Endothelial cell of umbilical vein (primary cell): ENCODE data around the gene SYTL3. TPM values are rescaled to one million over a fixed set of nuclear protein-coding genes. Genes with fewer than 3 reads are reported as not detected.

Source experiments
- BruUV-seq: library from RNA; stranded (reverse); fragments of 400-500 nt; replicated peaks from 2 replicates; lab custom pipeline; 2021; lab: Mats Ljungman, UMichigan
- CTCF ChIA-PET: fragments of 300-600, 350-600 bp; sonication (Branson Sonifier 250); formaldehyde crosslinking; loops from one replicate; lab custom pipeline; 2021; ENCODE audit warnings: antibody characterized with exemption, inconsistent platforms; lab: Charles Lee
- POLR2A ChIA-PET: fragments of 300-600, 350-600 bp; sonication (Branson Sonifier 250); formaldehyde crosslinking; loops from one replicate; lab custom pipeline; 2021; ENCODE audit warnings: antibody characterized with exemption, inconsistent platforms; lab: Charles Lee
- DNase-seq: peaks from one replicate; pipeline ENCODE4 v3.0.0-alpha.2; 2011; ENCODE audit warnings: low read depth, low spot score
- FAIRE-seq: peaks from 2 replicates; lab custom pipeline; 2011; peaks lifted over from hg19 to GRCh38; lab: Jason Lieb, UNC
- H2AFZ ChIP-seq: 2 replicates; pipeline ENCODE4 v1.6.0; 2012; ENCODE audit warnings: low read depth, low read length, control low read depth, inconsistent platforms
- H3K27ac ChIP-seq: 2 replicates; pipeline ENCODE4 v1.5.1; 2011; ENCODE audit warnings: low read depth, mild to moderate bottlenecking, control low read depth, low read length, moderate library complexity; ENCODE audit not compliant: insufficient read depth
- H3K27me3 ChIP-seq, 2 experiments: 2 replicates each; pipeline versions ENCODE4 v1.6.0 to v1.6.1; 2011; ENCODE audit warnings: low read length in 2 of 2, mixed read lengths in 1 of 2; ENCODE audit not compliant: control insufficient read depth in 2 of 2, insufficient read depth in 2 of 2
- H3K36me3 ChIP-seq, 2 experiments: 2 replicates in 1 of 2; 3 replicates in 1 of 2; pipeline ENCODE4 v1.5.1; 2011; ENCODE audit warnings: low read length in 2 of 2, mild to moderate bottlenecking in 1 of 2, moderate library complexity in 1 of 2; ENCODE audit not compliant: control insufficient read depth in 2 of 2, insufficient read depth in 2 of 2; ENCODE audit errors: extremely low read depth in 1 of 2
- H3K4me1 ChIP-seq: 3 replicates; pipeline ENCODE4 v1.5.1; 2011; ENCODE audit warnings: mild to moderate bottlenecking, low read length; ENCODE audit not compliant: control insufficient read depth, insufficient read depth; ENCODE audit errors: extremely low read depth
- H3K4me2 ChIP-seq: 2 replicates; pipeline ENCODE4 v1.6.1; 2011; ENCODE audit warnings: low read length, control low read depth, mixed read lengths; ENCODE audit not compliant: insufficient read depth
- H3K4me3 ChIP-seq, 3 experiments: fragments of 200-600 bp in 1 of 3; sonication (generic), shearing (Covaris generic) in 1 of 3; replicated peaks in 1 of 3; 2 replicates each; pipeline ENCODE4 v1.5.1; 2011 to 2016; ENCODE audit warnings: control low read depth in 3 of 3, low read length in 3 of 3, mild to moderate bottlenecking in 2 of 3, inconsistent platforms in 1 of 3, low read depth in 1 of 3, moderate library complexity in 1 of 3; ENCODE audit not compliant: insufficient read depth in 1 of 3
- H3K79me2 ChIP-seq: 2 replicates; pipeline ENCODE4 v1.6.0; 2012; ENCODE audit warnings: low read length, inconsistent platforms; ENCODE audit not compliant: control insufficient read depth, insufficient read depth
- H3K9ac ChIP-seq: replicated peaks from 2 replicates; pipeline ENCODE3; 2011; ENCODE audit warnings: low read length, control low read depth; ENCODE audit not compliant: insufficient read depth; ENCODE audit errors: extremely low read depth
- H3K9me1 ChIP-seq: replicated peaks from 3 replicates; pipeline ENCODE4 v1.6.0; 2011; ENCODE audit warnings: mild to moderate bottlenecking, low read length; ENCODE audit not compliant: control insufficient read depth, insufficient read depth; ENCODE audit errors: extremely low read depth
- H3K9me3 ChIP-seq: replicated peaks from 2 replicates; pipeline ENCODE4 v1.5.1; 2012; ENCODE audit warnings: low read length, inconsistent platforms; ENCODE audit not compliant: control insufficient read depth, insufficient read depth
- H4K20me1 ChIP-seq: replicated peaks from 2 replicates; pipeline ENCODE3; 2011; ENCODE audit warnings: mild to moderate bottlenecking, low read length; ENCODE audit not compliant: control insufficient read depth, insufficient read depth; ENCODE audit errors: extremely low read depth
- CTCF ChIP-seq, 2 donors: IDR thresholded peaks; 1 replicate in 1 of 2; 2 replicates in 1 of 2; pipeline ENCODE4 v1.5.1; 2011; ENCODE audit warnings: low read length in 2 of 2, mild to moderate bottlenecking in 2 of 2, moderate library complexity in 2 of 2, control low read depth in 1 of 2, inconsistent platforms in 1 of 2, low read depth in 1 of 2; ENCODE audit not compliant: insufficient read depth in 1 of 2; ENCODE audit errors: extremely low read depth in 1 of 2
- EZH2 ChIP-seq: IDR thresholded peaks from 2 replicates; pipeline ENCODE4 v1.6.1; 2012; ENCODE audit warnings: borderline replicate concordance, low read depth, mild to moderate bottlenecking, moderate library complexity, low read length, inconsistent platforms; ENCODE audit not compliant: severe bottlenecking
- FOS ChIP-seq: IDR thresholded peaks from 2 replicates; pipeline ENCODE4 v1.6.1; 2011; ENCODE audit warnings: mild to moderate bottlenecking, low read length, moderate library complexity, borderline replicate concordance; ENCODE audit not compliant: insufficient read depth
- GATA2 ChIP-seq: IDR thresholded peaks from 2 replicates; pipeline ENCODE4 v1.7.0; 2011; ENCODE audit warnings: low read depth, mild to moderate bottlenecking, moderate library complexity, mixed read lengths, low read length; ENCODE audit not compliant: insufficient read length, insufficient read depth
- JUN ChIP-seq: IDR thresholded peaks from 2 replicates; pipeline ENCODE4 v1.6.1; 2011; ENCODE audit warnings: borderline replicate concordance, low read depth; ENCODE audit not compliant: insufficient read length, insufficient read depth
- MAX ChIP-seq: IDR thresholded peaks from 2 replicates; pipeline ENCODE4 v1.6.1; 2011; ENCODE audit not compliant: insufficient read depth, insufficient read length
- MYC ChIP-seq: IDR thresholded peaks from one replicate; pipeline ENCODE4 v1.6.1; 2011; ENCODE audit warnings: mild to moderate bottlenecking, low read depth, low read length
- POLR2A ChIP-seq: IDR thresholded peaks from 2 replicates; pipeline ENCODE4 v1.6.1; 2012; ENCODE audit warnings: low read depth, mild to moderate bottlenecking, control low read depth, low read length
- POLR2AphosphoS5 ChIP-seq: IDR thresholded peaks from 2 replicates; pipeline ENCODE4 v1.6.1; 2012; ENCODE audit warnings: low read depth, mild to moderate bottlenecking, control low read depth, low read length, moderate library complexity; ENCODE audit not compliant: insufficient read depth
- dilution Hi-C: fragments of 300-500 bp; cut with MboI; formaldehyde crosslinking; loops from one replicate; pipeline ENCODE4 v1.15.0; 2019; ENCODE audit warnings: low sequenced_read_pairs; ENCODE audit not compliant: extremely low pct_ligation_motif_present
- intact Hi-C: fragments of 100-400 bp; cut with micrococcal nuclease; formaldehyde crosslinking; loops from one replicate; pipeline ENCODE4 v1.10.0; 2022
- polyA plus RNA-seq, 4 experiments: library from polyadenylated mRNA; depleted of rRNA in 3 of 4; stranded (reverse) in 3 of 4; unstranded in 1 of 4; fragments of >200 nt; gene quantifications; 2 replicates each; pipeline versions ENCODE4 v1.2.1 to v1.2.3, GENCODE V29; 2011 to 2012; ENCODE audit warnings: missing spikeins in 1 of 4
- total RNA-seq: library from RNA; stranded (reverse); gene quantifications from 2 replicates; pipeline ENCODE4 v1.2.3, GENCODE V29; 2021

Gene SYTL3
- total and polyA plus RNA-seq, 2 donors (not counting 3 experiments of a cell fraction or from before 2014, with no cell fraction given) = 0.59 to 0.77 TPM

GRCh38 chr6:158769234-158769770, 119.4 kb downstream of the SYTL3 start:
- no peaks in the 10 kb centered on the region for H3K4me1 ChIP-seq
- no peaks in the 10 kb centered on the region for H3K27me3 ChIP-seq
- TF ChIP-seq MAX = no peak
- no peak for TF ChIP-seq GATA2
- TF ChIP-seq POLR2AphosphoS5 = no peak
- no peak for TF ChIP-seq CTCF (IDR thresholded peaks at IDR 0.05; ENCODE audit: extremely low read depth in 1 of 2, insufficient read depth in 1 of 2, low read depth in 1 of 2, low read length in 2 of 2)
- no peak for TF ChIP-seq EZH2
- TF ChIP-seq MYC = no peak
- no peak for TF ChIP-seq POLR2A
- no peak for TF ChIP-seq JUN
- TF ChIP-seq FOS = no peak
- POLR2A ChIA-PET = no interaction called here
- CTCF ChIA-PET = interaction anchor here (1.0 to 2.0 kb wide), 3 partner anchors 24 to 203 kb away, joined by 3 to 4 read pairs (median 4); no protein-coding TSS in a partner anchor
- DNase-seq (no peak), FAIRE-seq (no peak)
- dilution Hi-C loops = no loop called here
- no peak overlapping the region for H3K27ac ChIP-seq
- peaks cover 17 to 65% of the 10 kb centered on the region in 2 experiments for H3K36me3 ChIP-seq
- H3K9ac ChIP-seq = no peak overlapping the region
- no peak overlapping the region for H2AFZ ChIP-seq
- H3K79me2 ChIP-seq = no peaks in the 10 kb centered on the region
- no TSS peak for BruUV-seq
- H3K4me2 ChIP-seq = no peak overlapping the region
- no peaks in the 10 kb centered on the region for H4K20me1 ChIP-seq
- intact Hi-C loops = no loop called here
- H3K9me1 ChIP-seq = no peaks in the 10 kb centered on the region
- no peaks in the 10 kb centered on the region for H3K9me3 ChIP-seq
- no peak overlapping the region for H3K4me3 ChIP-seq
